ENCODE results near the gene KSR1. TPM values are rescaled to one million over a fixed set of nuclear protein-coding genes. Genes with fewer than 3 reads are reported as not detected.

The KSR1 gene
- total RNA-seq, 1 donor from 2014 or later: 90.2 TPM

- peaks cover 13% of the 10 kb centered on the region for H3K4me1 ChIP-seq (ENCODE audit: insufficient read depth, low read length)
- peaks cover 88% of the 10 kb centered on the region for H3K79me2 ChIP-seq (ENCODE audit: insufficient read depth, low read length)
- Mint-ChIP-seq H3K36me3 (ENCODE audit: low read depth, unreplicated experiment) (peaks cover 23% of the 10 kb centered on the region), H3K27me3 (ENCODE audit: low read depth, unreplicated experiment) (no peaks in the 10 kb centered on the region), H3K4me3 (ENCODE audit: unreplicated experiment) (no peak overlapping the region), H3K9me3 (ENCODE audit: unreplicated experiment) (peaks cover 8% of the 10 kb centered on the region), H3K27ac (ENCODE audit: unreplicated experiment) (peak overlapping the region; percentile 9), H3K4me1 (ENCODE audit: low read depth, unreplicated experiment) (peaks cover 54% of the 10 kb centered on the region)
- no peak overlapping the region for H3K27ac ChIP-seq (ENCODE audit: low read depth, low read length)
- TF ChIP-seq EZH2 (IDR thresholded peaks at IDR 0.05; ENCODE audit: insufficient read depth, low read length) (no peak), CTCF (IDR thresholded peaks at IDR 0.05; ENCODE audit: insufficient read depth, low read depth, low read length) (no peak)
- no peaks in the 10 kb centered on the region for H3K27me3 ChIP-seq (ENCODE audit: insufficient read depth, low read length)
- FAIRE-seq: no peak
- H3K9ac ChIP-seq (ENCODE audit: low read length): no peak overlapping the region
- DNase-seq (ENCODE audit: low read depth): no peak
- H2AFZ ChIP-seq (ENCODE audit: low read depth, low read length): no peak overlapping the region
- H4K20me1 ChIP-seq (ENCODE audit: insufficient read depth, low read length): peaks cover 76% of the 10 kb centered on the region
- H3K36me3 ChIP-seq (ENCODE audit: insufficient read depth, low read length): no peaks in the 10 kb centered on the region
- H3K4me2 ChIP-seq (ENCODE audit: low read length): no peak overlapping the region
- no peak overlapping the region for H3K4me3 ChIP-seq (ENCODE audit: insufficient read depth, low read depth, low read length)
- H3K9me3 ChIP-seq (ENCODE audit: insufficient read depth, low read depth, low read length): peaks cover 3% of the 10 kb centered on the region
Observed at GRCh38 chr17:27496971-27497370, 40.7 kb downstream of the KSR1 start.

GRCh38 chr17:27497696-27498095 lies 41.4 kb downstream of the KSR1 start:
- H3K79me2 ChIP-seq (ENCODE audit: insufficient read depth, low read length): peaks cover 83% of the 10 kb centered on the region
- DNase-seq (ENCODE audit: low read depth): no peak
- H3K4me3 Mint-ChIP-seq (ENCODE audit: unreplicated experiment): no peak overlapping the region
- no peak for FAIRE-seq
- H3K4me1 ChIP-seq (ENCODE audit: insufficient read depth, low read length): peaks cover 16% of the 10 kb centered on the region
- H3K4me2 ChIP-seq (ENCODE audit: low read length): no peak overlapping the region
- peaks cover 51% of the 10 kb centered on the region for H3K4me1 Mint-ChIP-seq (ENCODE audit: low read depth, unreplicated experiment)
- H3K9ac ChIP-seq (ENCODE audit: low read length): no peak overlapping the region
- no peaks in the 10 kb centered on the region for H3K27me3 Mint-ChIP-seq (ENCODE audit: low read depth, unreplicated experiment)
- peaks cover 3% of the 10 kb centered on the region for H3K9me3 ChIP-seq (ENCODE audit: insufficient read depth, low read depth, low read length)
- peaks cover 76% of the 10 kb centered on the region for H4K20me1 ChIP-seq (ENCODE audit: insufficient read depth, low read length)
- no peaks in the 10 kb centered on the region for H3K27me3 ChIP-seq (ENCODE audit: insufficient read depth, low read length)
- H3K36me3 Mint-ChIP-seq (ENCODE audit: low read depth, unreplicated experiment): peaks cover 26% of the 10 kb centered on the region
- H2AFZ ChIP-seq (ENCODE audit: low read depth, low read length): no peak overlapping the region
- no peak for TF ChIP-seq EZH2 (IDR thresholded peaks at IDR 0.05; ENCODE audit: insufficient read depth, low read length)
- TF ChIP-seq CTCF (IDR thresholded peaks at IDR 0.05; ENCODE audit: insufficient read depth, low read depth, low read length): no peak
- H3K36me3 ChIP-seq (ENCODE audit: insufficient read depth, low read length): no peaks in the 10 kb centered on the region
- H3K4me3 ChIP-seq (ENCODE audit: insufficient read depth, low read depth, low read length): no peak overlapping the region
- no peak overlapping the region for H3K27ac Mint-ChIP-seq (ENCODE audit: unreplicated experiment)
- H3K27ac ChIP-seq (ENCODE audit: low read depth, low read length): no peak overlapping the region
- peaks cover 10% of the 10 kb centered on the region for H3K9me3 Mint-ChIP-seq (ENCODE audit: unreplicated experiment)

GRCh38 chr17:27498615-27499309 lies 42.5 kb downstream of the KSR1 start:
- peaks cover 73% of the 10 kb centered on the region for H4K20me1 ChIP-seq (ENCODE audit: insufficient read depth, low read length)
- no peaks in the 10 kb centered on the region for H3K36me3 ChIP-seq (ENCODE audit: insufficient read depth, low read length)
- no peak overlapping the region for H2AFZ ChIP-seq (ENCODE audit: low read depth, low read length)
- H3K79me2 ChIP-seq (ENCODE audit: insufficient read depth, low read length): peaks cover 76% of the 10 kb centered on the region
- peaks cover 10% of the 10 kb centered on the region for H3K9me3 Mint-ChIP-seq (ENCODE audit: unreplicated experiment)
- H3K4me3 ChIP-seq (ENCODE audit: insufficient read depth, low read depth, low read length): no peak overlapping the region
- no peak overlapping the region for H3K4me3 Mint-ChIP-seq (ENCODE audit: unreplicated experiment)
- H3K4me1 Mint-ChIP-seq (ENCODE audit: low read depth, unreplicated experiment): peaks cover 57% of the 10 kb centered on the region
- no peaks in the 10 kb centered on the region for H3K27me3 ChIP-seq (ENCODE audit: insufficient read depth, low read length)
- H3K9me3 ChIP-seq (ENCODE audit: insufficient read depth, low read depth, low read length): peaks cover 3% of the 10 kb centered on the region
- no peak overlapping the region for H3K27ac Mint-ChIP-seq (ENCODE audit: unreplicated experiment)
- H3K4me2 ChIP-seq (ENCODE audit: low read length): no peak overlapping the region
- no peak overlapping the region for H3K9ac ChIP-seq (ENCODE audit: low read length)
- H3K36me3 Mint-ChIP-seq (ENCODE audit: low read depth, unreplicated experiment): peaks cover 27% of the 10 kb centered on the region
- FAIRE-seq (no peak), DNase-seq (ENCODE audit: low read depth) (no peak)
- TF ChIP-seq EZH2 (IDR thresholded peaks at IDR 0.05; ENCODE audit: insufficient read depth, low read length) (no peak), CTCF (IDR thresholded peaks at IDR 0.05; ENCODE audit: insufficient read depth, low read depth, low read length) (no peak)
- H3K4me1 ChIP-seq (ENCODE audit: insufficient read depth, low read length): peaks cover 24% of the 10 kb centered on the region
- no peaks in the 10 kb centered on the region for H3K27me3 Mint-ChIP-seq (ENCODE audit: low read depth, unreplicated experiment)
- no peak overlapping the region for H3K27ac ChIP-seq (ENCODE audit: low read depth, low read length)
